SKM-1 treated with dmso at 0.1 percent for 144 hours (cell line): ENCODE measurements around the gene KRT28.
"Not testable (repeated sequence)": the region's sequence is repeated elsewhere in the genome, so short reads cannot be mapped to it uniquely, and the experiment has no call there.

Source experiments
- DNase-seq: peaks from one replicate; lab custom pipeline; 2025; ENCODE audit not compliant: unreplicated experiment; lab: John Stamatoyannopoulos, UW

KRT28 gene

DNA sequence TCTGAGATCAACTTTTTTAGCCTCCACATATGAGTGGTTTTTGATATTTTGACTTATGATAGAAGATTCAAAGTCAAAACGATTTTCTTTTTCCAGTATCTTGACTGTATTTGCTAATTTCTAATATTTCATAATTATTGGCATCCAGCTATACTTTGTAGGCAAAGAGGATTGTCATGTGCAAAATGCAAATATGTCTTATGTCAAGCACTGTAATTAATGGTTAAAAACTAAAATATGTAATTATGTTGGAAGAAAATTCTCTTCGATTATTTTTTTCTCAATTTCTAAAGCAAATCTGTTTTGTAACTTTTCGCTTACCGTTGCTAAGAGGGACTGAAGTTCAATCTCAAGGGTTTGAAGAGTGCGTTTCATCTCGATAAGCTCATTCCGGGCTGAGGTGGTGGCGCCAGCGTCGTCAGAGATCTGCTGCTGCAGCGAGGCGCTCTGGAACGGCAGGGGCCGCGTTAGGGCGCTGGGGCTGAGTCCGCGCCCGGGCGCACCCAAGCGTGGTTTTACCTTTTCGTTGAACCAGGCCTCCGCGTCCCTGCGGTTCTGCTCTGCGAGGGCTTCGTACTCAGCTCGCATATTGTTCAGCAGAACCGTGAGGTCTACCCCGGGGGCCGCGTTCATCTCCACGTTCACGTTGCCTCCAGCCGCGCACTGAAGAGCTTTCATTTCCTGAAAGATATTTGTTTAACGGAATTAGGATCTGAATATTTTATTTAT lies 20.4 kb downstream of the KRT28 start:
- no peak for DNase-seq

DNA sequence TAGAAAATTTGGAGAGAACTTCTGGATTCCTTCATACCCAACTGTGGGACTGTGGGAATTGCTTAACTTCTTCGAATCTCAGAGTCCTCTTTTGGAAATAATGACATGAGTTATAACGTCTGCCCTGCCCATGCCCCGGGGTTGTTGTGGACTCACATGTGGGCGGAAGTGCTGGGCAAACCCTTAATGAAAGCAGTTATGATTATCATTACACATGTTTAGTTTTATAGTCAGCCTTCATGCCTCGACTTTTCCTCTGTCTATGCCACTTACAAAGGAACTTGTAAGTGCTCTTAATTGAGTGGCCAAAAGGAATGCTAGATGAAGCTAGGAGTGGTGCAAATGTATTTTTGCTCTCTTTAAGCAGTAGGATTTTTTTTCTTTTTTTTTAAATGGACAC lies 21.3 kb downstream of the KRT28 start:
- DNase-seq = no peak

DNA sequence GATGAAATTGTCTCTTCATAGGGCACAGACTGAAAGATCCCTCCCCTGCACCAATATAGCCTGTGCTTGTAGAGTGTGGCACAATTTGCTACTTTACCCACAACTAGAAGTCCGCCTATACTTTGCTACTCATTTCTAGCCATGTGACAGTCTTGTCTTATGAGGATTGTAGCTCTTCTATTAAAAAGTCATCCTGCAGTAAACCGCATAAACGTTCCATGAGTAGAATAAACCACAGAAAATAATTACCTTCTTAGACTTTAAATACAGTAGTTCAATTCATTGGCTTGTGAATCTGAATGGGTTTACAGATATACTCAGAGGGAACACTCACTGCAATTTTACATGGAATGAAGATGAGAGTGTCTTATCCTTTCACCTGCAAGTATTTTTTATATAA lies 21.8 kb downstream of the KRT28 start:
- no peak for DNase-seq

GRCh38 chr17:40777459-40777858 lies 22.3 kb downstream of the KRT28 start:
- DNase-seq = no peak

GRCh38 chr17:40775945-40776344 lies 23.8 kb downstream of the KRT28 start:
- no peak for DNase-seq

DNA sequence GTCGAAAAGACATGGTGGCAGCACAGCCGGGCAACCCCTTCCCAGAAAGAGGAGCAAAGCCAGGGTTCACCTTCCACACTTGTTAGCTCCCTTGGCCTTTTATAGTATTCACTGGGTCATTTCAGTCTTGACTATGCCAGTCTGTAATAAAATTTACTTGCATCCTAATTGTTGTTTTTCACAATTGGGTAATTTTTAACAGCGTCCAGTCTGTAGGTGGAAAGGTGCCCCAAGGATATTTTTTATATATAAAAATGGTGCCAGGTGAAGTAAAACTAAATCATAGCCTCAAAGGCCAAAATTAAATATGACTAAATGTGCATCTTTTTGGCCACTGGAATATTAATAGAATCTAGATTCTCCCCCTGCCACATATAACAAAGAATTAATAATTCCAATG lies 27.7 kb downstream of the KRT28 start, which contains the start of gene KRT26:
TSS of gene KRT26 (minus strand) at position 101 of the 400 bp plus-strand sequence. CDS start at position 13, 88 bp downstream.
- no peak for DNase-seq

GRCh38 chr17:40765657-40766056 lies 34.1 kb downstream of the KRT28 start:
- DNase-seq = no peak

DNA sequence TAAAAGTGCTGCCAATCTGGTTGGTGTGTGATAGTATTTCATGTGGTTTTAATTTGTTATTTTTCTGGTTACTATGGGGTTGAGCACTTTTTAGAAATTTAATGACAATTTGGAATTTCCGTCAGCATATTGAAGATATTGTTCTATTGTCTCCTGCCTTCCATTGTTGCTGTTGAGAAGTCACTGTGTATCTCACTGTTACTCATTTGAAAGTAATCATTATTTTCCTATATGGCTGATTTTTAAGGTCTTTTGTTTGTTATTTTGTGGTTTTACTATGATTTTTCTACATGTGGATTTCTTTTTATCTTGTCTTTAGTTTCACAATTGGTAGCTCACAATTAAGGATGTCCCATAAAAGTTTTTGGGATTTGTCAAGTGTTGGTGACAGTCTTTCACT lies 36.0 kb downstream of the KRT28 start:
- DNase-seq = no peak

GRCh38 chr17:40760105-40761016 lies 39.4 kb downstream of the KRT28 start:
- DNase-seq = no peak

GRCh38 chr17:40755231-40755630 lies 44.5 kb downstream of the KRT28 start, which contains the start of gene KRT25:
Gene KRT25, minus strand, starts transcription at chr17:40755331. Its CDS starts 60 bp downstream, at chr17:40755271.
- no peak for DNase-seq

DNA sequence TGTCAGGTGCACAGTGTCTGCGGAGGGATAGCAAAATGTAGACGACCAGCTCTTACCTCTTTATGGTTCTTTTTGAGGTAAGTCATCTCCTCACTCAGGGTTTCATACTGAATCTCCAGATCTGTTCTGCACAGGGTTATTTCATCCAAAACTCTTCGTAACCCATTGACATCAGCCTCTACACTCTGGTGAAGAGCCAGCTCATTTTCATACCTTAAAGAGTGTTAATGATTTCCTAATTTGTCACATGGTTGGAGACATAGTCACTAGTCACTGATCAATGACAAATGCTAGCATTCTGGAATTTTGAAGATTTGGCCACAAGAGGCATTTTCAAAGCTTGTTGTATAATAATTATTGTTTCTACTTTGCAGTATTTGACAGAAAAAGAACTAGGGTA lies 46.0 kb downstream of the KRT28 start:
- no peak for DNase-seq

DNA sequence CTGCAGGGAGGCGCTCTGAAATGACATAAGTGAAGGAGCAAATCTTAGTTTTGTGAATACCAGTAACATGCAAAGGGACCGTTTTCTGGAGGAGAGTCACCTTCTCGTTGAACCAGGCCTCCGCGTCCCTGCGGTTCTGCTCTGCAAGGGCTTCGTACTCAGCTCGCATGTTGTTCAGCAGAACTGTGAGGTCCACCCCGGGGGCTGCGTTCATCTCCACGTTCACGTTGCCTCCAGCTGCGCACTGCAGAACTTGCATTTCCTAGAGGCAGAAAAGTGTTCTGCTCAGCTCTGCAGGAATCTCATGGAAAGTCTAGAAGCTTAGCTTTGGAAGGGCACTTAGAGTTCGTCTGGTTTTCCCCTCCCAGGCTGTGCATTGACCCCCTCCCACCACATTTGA lies 48.7 kb downstream of the KRT28 start:
- no peak for DNase-seq

- no peak for DNase-seq
Observed at GRCh38 chr17:40750391-40750790, 49.4 kb downstream of the KRT28 start.

DNA sequence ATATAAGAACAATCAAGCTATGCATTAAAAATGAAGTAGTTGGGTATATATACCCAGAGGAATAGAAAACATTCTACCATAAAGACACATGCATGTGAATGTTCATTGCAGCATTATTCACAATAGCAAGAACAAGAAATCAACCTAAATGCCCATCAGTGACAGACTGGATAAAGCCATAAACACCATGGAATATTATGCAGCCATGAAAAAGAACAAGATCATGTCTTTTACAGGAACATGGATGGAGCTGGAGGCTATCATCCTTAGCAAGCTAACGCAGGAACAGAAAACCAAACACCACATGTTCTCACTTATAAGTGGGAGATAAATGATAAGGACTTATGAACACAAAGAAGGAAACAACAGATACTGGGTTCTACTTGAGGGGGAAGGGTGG lies 51.1 kb downstream of the KRT28 start:
- DNase-seq = not testable (repeated sequence)
